Forelimb muscle (tissue), 1 donor: Measurements from ENCODE around the gene CST4. TPM values are rescaled to one million over a fixed set of nuclear protein-coding genes. Genes with fewer than 3 reads are reported as not detected.
"Not testable (repeated sequence)": the region's sequence is repeated elsewhere in the genome, so short reads cannot be mapped to it uniquely, and the experiment has no call there.

ENCODE experiments used
- DNase-seq: peaks from one replicate; pipeline ENCODE4 v3.0.0-alpha.2; 2013; ENCODE audit warnings: low read depth
- polyA plus RNA-seq: library from polyadenylated mRNA; unstranded; fragments of 120-200 nt; gene quantifications from one replicate; pipeline ENCODE4 v1.2.1, GENCODE V29; 2013; ENCODE audit not compliant: insufficient read length

The CST4 gene
- polyA plus RNA-seq, 1 donor: not detected

DNA sequence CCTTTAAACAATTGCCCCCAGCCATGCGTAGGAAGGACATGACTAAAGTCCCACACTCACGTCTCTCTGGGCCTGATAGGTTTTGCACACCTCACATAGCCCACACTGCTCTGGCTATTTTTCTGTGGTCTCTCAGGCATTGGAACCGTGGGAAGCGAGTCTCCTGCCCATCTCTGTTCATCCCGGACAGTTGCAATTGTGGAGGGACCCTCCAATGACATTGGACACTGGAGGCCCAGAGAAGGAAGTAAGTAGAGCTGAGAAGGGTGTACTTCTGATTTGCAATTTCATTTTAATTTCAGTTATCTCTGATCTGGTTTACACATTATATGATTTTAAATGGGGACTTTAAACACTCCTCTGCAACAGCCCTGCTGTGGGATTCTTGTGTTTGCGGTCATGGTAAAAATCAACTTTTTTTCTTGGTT is 27.8 kb downstream of the CST4 start:
- DNase-seq: no peak

DNA sequence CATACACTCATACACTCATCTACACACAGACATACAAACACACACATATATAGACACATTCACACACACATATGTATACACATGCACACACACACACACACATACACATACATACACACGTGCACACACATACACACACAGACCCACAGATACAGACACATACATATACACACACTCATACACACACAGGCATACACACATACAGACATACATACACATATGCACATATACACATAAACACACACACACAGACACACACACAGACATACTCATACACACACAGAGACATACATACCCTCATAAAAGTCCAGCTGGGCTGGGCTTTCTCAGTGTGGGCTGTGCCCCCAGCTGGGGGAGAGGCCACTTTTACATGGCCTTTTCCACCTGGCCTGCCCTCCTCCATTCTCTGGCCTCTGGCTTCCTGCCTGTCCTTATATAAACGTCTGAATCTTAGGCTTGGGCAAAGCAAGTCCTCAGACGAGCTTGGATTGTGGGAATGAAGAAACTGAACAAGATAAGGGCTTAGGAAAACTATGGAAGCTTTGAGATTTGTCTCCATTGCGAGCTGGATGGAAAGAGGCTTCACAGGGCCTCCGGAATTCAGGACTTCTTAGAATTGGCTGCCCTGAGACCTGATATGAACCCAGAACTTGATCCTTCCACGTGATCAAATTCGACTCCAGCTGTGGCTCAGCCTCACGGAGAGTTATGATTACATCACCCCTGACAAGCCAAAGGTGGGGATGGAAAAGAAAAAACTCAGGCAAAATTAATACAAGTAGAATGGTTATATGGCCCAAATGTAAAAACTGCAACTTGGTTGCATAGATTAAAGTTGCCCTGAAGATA is 28.6 kb downstream of the CST4 start:
- no peak for DNase-seq

DNA sequence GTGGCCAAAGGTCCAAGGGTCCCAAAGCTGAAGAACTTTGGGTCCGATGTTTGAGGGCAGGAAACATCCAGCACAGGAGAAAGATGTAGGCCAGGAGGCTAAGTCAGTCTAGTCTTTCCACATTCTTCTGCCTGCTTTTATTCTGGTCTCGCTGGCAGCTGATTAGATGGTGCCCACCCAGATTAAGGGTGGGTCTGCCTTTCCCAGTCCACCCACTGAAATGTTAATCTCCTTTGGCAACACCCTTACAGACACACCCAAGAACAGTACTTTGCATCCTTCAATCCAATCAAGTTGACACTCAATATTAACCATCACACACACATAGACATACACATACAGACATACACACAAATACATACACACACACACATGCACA is 29.2 kb downstream of the CST4 start:
- DNase-seq: not testable (repeated sequence)

DNA sequence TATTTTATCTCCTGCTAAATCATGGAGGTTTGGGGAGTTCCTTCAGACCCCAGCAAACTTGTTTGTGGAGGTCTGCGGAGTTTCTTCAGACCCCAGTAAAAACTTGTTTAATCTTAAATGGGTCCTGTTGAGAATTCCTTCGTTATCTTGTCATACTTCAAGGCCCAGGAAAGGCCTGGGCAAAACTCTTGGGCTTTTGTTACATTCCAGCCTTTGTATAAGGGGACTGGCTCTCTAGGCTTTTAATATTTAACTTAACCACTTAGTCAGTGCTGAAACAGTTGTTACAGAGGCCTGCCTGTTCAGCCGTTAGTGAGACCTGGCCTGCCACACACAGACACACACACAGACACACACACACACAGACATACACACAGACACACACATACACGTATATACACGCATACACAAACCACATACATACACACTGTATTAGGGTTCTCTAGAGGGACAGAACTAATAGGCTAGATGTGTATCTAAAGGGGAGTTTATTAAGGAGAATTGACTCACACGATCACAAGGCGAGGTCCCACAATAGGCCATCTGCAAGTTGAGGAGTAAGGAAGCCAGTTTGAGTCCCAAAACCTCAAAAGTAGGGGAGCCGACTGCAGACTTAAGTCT is 29.7 kb downstream of the CST4 start:
- DNase-seq: no peak

DNA sequence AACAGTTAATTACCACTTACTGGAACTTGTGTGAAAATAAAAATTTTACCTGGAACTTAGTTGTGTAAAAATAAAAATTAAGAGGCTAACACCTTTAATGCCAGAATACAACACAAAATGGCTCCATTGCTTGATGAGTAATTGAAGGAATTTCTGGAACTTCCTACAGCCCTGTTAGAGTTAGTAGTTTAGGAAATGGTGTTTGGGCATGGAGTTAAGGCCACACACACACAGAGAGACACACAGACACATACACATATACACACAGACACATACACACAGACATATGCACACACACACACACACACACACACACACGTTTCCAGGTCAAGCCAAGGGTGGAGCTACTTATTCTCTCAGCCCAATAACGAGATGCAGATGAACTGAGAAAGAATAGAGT is 30.5 kb downstream of the CST4 start:
- no peak for DNase-seq

DNA sequence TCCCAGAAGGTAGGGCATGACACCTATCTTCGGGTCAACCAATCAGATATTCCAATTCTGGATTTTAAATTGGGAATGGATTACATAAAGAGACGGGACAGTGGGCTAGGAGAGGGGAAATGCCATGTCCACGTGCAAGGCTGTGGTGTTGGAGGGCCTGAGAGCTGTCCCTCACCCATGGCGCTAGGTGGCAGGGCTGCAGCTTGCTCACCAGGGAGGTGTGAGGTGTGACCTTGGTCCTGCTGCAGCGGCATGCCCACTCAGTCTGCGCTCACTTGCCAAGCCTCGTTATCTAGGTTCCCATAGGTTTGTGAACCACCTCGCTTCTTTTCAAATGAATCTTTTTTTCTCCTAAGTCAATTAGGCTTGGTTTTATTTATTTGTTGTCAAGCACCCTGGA is 31.6 kb downstream of the CST4 start:
- DNase-seq: no peak

DNA sequence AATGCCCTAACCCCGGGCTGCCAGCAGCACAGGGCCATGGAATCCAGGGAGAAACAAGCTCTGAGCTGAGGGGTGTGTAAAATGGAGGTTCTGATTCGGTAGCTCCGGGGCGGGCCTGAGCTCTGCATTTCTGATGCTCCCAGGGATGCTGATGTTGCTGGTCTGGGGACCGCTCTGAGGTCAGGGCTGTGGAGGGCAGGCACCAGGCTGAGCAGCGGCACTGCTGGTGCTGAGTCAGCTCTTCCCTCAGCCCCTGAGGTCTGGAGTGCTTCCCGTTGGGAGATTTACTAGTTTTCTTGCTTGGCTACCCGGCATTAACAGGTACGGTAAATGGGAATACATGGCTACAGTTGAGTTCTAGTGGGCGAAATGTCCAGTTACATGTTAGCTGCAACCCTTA is 32.5 kb downstream of the CST4 start:
- no peak for DNase-seq

DNA sequence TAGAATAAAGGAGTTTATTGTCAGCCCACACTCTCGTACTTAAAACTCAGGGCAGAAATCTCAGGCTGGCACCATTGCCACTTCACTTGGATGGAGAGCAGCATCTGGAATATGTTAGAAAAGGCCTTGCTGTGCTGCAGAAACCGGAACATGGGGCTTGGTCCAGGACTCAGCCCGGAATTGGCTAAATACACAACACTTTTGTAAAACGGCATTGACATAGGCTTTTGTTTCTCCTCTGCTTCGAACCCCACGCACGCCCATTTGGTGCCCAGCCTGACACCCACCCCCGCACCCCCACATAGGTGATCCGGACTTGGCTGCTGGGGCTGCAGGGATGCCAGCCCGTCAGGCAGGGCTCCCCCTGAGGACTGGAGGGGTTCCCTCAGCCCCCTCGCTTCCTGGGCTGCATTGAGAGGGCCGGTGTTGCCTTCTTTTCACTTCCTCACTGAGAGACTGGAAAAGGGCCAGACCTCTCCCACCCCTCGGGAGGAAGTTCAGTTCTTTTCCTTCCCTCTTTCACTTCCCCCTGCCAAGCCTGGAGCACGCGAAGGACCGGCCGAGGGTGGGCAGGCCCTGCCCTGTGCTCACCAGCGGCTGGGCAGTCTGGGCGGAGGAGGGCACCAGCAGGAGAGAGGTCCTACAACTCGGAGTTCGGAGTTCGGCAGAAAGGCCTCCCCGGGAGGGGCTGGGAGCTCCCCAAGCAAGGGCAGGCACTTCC is 33.2 kb downstream of the CST4 start:
- DNase-seq: no peak

DNA sequence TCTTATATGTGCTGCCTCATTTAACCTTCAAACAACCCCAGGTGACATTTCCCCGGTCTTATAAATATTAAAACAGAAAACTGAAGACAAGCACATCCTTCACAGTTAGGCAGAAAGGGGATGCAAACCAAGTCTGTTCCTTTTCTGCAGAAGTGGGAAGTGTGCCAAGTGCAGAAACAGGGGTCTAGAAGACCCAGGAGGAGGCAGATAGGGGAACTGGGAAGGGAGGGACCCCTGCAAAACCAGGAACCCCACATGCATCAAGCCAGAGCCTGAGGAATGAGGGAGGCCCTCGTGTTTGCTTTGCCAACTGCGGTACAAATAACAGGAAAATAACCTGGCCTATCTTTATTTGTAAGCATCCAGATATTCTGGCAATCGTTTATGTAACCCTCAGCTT is 34.1 kb downstream of the CST4 start:
- no peak for DNase-seq

DNA sequence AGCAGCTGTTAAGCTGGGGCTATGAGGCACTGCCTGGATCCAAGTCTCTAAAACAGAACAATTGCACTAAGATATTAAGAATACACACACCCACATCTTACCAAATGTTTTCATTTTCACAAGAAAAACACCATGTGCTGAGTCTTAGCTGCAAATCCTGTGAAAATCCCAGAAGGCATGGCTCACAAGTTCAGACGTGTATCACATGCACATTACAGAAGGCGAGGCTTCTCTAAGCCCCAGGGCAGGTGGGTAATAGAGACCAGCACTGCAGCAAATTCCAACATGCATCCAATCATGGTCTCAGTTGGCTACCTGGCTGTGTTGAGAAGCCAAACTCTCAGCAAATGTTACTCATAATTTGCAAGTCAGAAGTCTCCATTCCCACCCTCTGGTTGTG is 34.8 kb downstream of the CST4 start:
- no peak for DNase-seq

DNA sequence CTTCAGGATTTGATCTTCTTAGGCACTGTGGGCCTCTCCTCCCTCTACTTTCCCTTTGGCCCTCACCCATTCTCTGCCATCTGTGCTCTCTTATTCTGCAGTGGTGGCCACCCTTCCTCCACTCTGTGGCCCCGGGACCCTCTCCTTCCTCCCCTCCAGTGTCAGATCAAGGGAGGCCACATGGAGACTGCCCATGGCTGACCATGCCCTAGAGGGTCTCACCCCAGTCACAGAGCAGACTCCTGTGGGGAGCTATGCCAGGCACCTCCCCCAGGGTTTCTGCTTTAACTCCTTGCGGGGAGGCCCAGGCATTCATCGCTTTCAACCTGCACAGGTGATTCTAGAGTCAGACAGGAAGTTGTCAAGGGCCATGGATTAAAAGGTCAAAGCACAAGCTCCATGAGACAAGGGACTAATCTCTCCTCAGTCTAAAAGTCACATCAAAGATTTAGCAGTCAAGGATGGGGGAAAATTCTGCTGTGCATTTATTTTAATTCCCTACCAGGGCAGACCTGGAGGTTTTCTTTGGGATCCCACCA is 35.4 kb downstream of the CST4 start:
- DNase-seq: no peak

DNA sequence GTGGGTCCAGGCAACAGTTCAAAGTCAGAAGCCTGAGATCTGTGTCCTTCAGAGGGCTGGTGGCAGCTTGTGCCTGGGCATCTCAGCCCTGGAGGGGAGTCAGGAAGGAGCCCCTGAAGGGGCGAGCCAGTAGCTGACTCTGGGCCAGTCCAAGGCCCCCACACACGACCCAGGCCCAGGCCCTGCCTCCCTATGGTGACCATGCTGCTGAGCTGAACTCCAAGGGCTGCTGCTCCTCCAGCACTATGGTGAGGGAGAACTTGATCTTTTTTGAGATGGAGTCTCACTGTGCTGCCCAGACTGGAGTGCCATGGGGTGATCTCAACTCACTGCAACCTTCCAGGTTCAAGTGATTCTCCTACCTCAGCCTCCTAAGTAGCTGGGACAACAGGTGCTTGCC is 35.9 kb downstream of the CST4 start:
- DNase-seq: no peak

DNA sequence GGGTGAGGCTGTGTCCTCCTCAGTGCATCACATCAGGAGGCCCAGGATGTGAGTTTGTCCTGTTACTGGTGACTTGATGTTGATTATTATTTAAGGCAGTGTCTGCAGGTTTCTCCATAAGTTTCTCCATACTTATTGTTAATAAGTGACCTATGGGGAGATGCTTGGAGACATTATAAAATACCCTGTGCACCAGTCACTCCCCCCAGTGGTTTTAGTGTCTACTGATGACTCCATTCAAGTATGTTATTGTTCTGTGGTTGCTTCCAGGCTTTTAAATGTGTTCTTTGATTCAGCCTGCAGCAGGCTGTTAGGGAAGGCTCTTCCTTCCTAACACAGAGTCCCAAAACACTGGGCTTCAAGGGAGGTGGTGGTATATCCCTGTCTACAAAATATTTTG is 36.5 kb downstream of the CST4 start:
- no peak for DNase-seq

DNA sequence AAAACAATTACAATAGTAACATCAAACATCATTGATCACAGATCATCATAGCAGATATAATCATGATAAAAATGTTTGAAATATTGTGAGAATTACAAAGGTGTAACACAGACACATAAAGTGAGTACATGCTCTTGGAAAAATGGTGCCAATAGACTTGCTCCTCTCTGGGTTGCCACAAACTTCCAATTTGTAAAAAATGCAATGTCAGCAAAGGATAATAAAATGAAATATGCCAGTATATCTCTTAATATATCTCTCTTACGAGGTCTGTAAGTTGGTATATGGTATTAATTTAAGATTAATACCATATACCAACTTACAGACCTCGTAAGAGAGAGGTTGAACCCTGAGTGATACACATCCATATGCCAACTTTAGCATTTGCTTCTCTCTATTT is 37.7 kb downstream of the CST4 start:
- no peak for DNase-seq

DNA sequence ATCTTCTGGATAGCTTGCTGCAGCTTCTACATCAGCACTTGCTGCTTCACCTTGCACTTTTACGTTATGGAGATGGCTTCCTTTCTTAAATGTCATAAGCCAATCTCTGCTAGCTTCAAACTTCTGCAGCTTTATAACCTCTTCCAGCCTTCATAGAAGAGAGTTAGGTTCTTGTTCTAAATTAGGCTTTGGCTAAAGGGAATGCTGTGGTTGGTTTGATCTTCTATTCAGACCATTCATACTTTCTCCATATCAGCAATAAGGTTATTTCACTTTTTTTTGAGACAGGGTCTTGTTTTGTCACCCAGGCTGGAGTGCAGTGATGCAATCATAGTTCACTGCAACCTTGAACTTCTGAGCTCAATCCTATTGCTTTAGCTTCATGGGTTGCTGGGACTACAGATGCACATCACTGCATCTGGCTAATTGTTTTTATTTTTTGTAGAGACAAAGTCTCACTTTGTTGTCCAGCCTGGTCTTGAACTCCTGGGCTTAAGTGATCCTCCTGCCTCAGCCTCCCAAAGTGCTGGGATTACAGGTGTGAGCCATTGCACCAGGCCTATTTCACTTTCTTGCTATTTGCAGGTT is 38.9 kb downstream of the CST4 start:
- DNase-seq: no peak

DNA sequence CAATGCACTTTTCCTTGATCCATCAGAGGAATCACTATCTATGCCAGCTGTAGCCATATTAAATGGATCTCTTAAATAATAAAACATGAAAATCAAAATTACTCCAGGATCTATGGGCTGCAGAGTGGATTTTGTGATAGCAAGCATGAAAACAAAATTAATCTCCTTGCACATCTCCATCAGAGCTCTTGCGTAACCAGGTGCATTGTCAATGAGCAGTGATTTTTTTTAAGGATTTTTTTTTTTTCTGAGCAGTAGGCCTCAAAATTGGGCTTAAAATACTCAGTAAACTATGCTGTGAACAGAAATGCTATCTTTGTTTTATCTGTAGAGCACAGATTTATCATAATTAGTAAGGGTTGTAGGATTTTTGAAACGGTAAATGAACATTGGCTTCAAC is 39.6 kb downstream of the CST4 start:
- DNase-seq: no peak

DNA sequence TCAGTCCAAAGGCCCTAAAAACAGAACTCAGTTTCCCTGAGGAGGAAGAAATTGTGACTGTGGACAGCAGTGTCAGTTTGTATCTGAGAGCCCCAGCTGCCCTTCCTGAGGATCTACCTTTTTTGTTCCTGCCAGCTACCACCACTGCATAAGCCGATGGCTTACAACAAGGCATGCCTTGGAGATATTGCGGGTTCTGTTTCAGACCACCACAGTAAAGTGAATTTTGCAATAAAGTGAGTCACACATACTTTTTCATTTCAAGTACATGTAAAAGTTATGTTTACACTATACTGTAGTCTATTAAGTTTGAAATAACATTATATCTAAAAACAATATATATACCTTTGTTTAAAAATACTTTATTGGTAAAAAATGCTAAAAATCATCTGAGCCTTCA is 41.5 kb downstream of the CST4 start:
- no peak for DNase-seq

DNA sequence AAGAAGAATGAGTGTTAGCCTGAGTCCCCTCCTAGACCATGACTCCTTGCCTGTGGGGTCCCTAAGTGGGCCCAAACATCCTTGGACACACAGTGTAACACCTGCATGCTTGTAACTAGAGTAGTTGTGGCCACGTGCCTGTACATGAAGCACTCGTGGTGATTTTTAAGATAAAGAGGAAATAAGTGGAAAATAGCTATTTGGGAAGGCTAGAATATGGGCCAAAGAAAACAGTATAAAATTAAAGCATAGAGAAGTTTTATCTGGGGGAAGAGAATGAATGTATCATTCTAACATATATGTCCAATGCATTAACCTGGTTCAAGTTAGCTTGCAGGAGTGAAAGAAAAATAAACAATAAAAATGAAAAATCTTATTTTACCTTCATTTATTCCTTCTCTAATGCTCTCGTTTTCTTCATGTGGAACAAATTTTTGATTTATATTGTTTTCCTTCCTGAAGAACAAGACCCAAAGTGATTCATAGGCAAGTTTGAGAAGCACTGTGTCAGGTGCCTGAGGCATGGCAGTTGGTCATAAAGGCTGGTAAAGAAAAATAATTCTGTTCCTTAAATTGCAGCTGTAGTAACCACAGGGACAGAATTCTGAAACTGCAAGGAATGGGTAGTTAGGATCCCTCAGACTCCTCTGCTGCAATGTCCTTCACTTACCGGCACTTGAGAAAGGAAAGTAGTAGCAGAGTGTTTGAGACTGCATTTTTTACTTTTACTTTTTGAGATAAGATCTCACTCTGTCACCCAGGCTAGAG is 42.5 kb downstream of the CST4 start:
- no peak for DNase-seq

DNA sequence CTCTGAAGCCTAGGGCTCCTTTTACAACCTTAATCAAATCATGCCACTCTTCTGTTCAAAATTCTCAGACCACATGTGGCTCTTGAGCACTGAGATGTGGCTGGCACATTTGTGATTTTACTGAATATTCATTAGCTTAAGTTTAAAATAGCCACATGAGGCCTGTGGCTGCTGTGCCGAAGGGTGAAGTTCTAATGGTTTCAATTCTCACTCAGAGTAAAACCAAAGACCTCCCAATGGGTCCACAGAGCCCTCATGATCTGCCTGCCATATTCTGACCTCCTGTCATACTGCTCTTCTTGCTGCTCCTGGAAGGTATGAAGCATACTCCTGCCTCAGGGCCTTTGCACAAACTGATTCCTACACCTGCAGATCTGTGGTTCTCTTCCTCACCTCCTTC is 43.3 kb downstream of the CST4 start:
- no peak for DNase-seq

DNA sequence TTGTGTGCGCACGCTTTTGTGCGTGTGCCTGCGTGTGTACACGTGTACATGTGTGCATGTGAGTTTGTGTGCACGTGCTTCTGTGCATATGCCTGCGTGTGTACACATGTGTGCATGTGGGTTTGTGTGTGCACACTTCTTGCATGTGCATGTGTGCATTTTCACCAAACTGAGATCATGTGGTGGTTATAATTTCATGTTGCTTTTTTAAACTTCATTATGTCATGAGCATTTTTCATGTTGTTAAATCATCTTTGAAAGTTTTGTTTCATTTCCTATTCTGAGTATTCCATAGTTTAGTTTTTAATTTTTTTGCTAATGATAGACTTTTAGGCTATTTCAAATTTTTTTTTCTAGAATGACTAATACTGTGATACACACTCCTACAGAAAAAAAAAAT is 44.7 kb downstream of the CST4 start:
- DNase-seq: no peak

DNA sequence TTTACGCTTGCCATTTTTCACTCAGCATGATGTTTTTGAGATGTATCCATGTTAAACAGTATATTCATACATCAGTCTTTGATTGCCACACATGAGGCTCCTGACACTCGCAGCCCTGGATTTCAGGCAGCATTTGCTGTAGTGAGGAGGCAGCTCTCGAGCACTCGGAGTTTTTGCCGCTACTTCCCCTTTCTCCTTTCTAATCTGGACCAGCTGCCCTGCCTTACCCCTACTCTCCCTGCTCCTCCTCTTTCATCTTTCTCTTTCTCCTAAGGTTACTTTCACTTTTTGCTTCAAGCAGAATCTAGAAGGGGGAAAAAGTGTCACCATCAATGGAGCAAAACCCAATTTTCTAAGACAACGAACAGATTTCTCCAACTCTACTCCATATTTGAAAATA is 45.2 kb downstream of the CST4 start:
- no peak for DNase-seq
